DOHH2 (cell line): ENCODE measurements around the gene IL1RL2.

Experiments used
- H3F3A ChIP-seq: fragments of 200-600 bp; sonication (generic), shearing (Covaris generic); 2 replicates; pipeline ENCODE4 v1.6.0; 2016; ENCODE audit warnings: antibody characterized with exemption, mild to moderate bottlenecking; ENCODE audit not compliant: control insufficient read depth, insufficient read depth
- H3K27ac ChIP-seq: fragments of 200-600 bp; sonication (generic); 2 replicates; pipeline ENCODE4 v1.5.1; 2014; ENCODE audit warnings: low read depth, mild to moderate bottlenecking, low read length, moderate library complexity
- H3K27me3 ChIP-seq: fragments of 200-600 bp; sonication (generic); 2 replicates; pipeline ENCODE4 v1.6.1; 2014; ENCODE audit warnings: mild to moderate bottlenecking, low read length, mixed read lengths; ENCODE audit not compliant: control insufficient read depth
- H3K36me3 ChIP-seq: fragments of 200-600 bp; sonication (generic); 2 replicates; pipeline ENCODE4 v1.6.1; 2014; ENCODE audit warnings: mild to moderate bottlenecking, low read length, moderate library complexity, mixed read lengths; ENCODE audit not compliant: control insufficient read depth
- H3K4me1 ChIP-seq: fragments of 200-600 bp; sonication (generic); 2 replicates; pipeline ENCODE4 v1.6.1; 2014; ENCODE audit warnings: mild to moderate bottlenecking, low read length, mixed read lengths; ENCODE audit not compliant: control insufficient read depth
- H3K4me2 ChIP-seq: fragments of 200-600 bp; sonication (generic); 2 replicates; pipeline ENCODE4 v1.6.0; 2014; ENCODE audit warnings: mild to moderate bottlenecking, low read length, moderate library complexity
- H3K4me3 ChIP-seq: fragments of 200-600 bp; sonication (generic); 2 replicates; pipeline ENCODE4 v1.5.1; 2014; ENCODE audit warnings: mild to moderate bottlenecking, low read length, mixed read lengths
- H3K79me2 ChIP-seq: fragments of 200-600 bp; sonication (generic); 2 replicates; pipeline ENCODE4 v1.6.1; 2014; ENCODE audit warnings: mild to moderate bottlenecking, low read length, mixed read lengths; ENCODE audit not compliant: control insufficient read depth
- H3K9me2 ChIP-seq: fragments of 200-600 bp; sonication (generic); replicated peaks from 2 replicates; pipeline ENCODE4 v1.6.1; 2014; ENCODE audit warnings: mild to moderate bottlenecking, low read length, mixed read lengths; ENCODE audit not compliant: control insufficient read depth
- H3K9me3 ChIP-seq: fragments of 200-600 bp; sonication (generic); 2 replicates; pipeline ENCODE4 v1.6.1; 2014; ENCODE audit warnings: antibody characterized with exemption, low read length, mixed read lengths; ENCODE audit not compliant: control insufficient read depth, insufficient read depth
- H4K20me1 ChIP-seq: fragments of 200-600 bp; sonication (generic); 2 replicates; pipeline ENCODE4 v1.6.0; 2014; ENCODE audit warnings: low read depth, mild to moderate bottlenecking, antibody characterized with exemption, low read length, moderate library complexity; ENCODE audit not compliant: control insufficient read depth, insufficient read depth
- CTCF ChIP-seq: fragments of 200-600 bp; sonication (generic); IDR thresholded peaks from one replicate; pipeline ENCODE4 v1.5.1; 2014; ENCODE audit warnings: antibody characterized with exemption, mild to moderate bottlenecking, low read depth, low read length; ENCODE audit not compliant: poor library complexity, severe bottlenecking
- EZH2phosphoT487 ChIP-seq: fragments of 200-600 bp; sonication (generic); IDR thresholded peaks from 2 replicates; pipeline ENCODE4 v1.6.1; 2017; ENCODE audit warnings: borderline replicate concordance, mild to moderate bottlenecking, antibody characterized with exemption, low read length, moderate library complexity, mixed read lengths

The IL1RL2 gene

GRCh38 chr2:102177814-102178478 is 8.9 kb upstream of the IL1RL2 start:
- Histone ChIP-seq H3K9me2 (no peaks in the 10 kb centered on the region), H3K9me3 (no peaks in the 10 kb centered on the region), H3K79me2 (no peaks in the 10 kb centered on the region), H3K36me3 (no peaks in the 10 kb centered on the region), H3K4me3 (no peak overlapping the region), H3K27me3 (no peaks in the 10 kb centered on the region), H3F3A (no peaks in the 10 kb centered on the region), H3K4me2 (no peak overlapping the region), H4K20me1 (no peaks in the 10 kb centered on the region), H3K27ac (no peak overlapping the region), H3K4me1 (no peaks in the 10 kb centered on the region)
- TF ChIP-seq CTCF (no peak), EZH2phosphoT487 (no peak)

GRCh38 chr2:102179061-102179460 is 7.8 kb upstream of the IL1RL2 start:
- Histone ChIP-seq H3K27ac (no peak overlapping the region), H3K4me2 (no peak overlapping the region), H3K36me3 (no peaks in the 10 kb centered on the region), H3K27me3 (no peaks in the 10 kb centered on the region), H3K9me3 (no peaks in the 10 kb centered on the region), H3K4me3 (no peak overlapping the region), H4K20me1 (no peaks in the 10 kb centered on the region), H3K79me2 (no peaks in the 10 kb centered on the region), H3K4me1 (no peaks in the 10 kb centered on the region), H3F3A (no peaks in the 10 kb centered on the region), H3K9me2 (no peaks in the 10 kb centered on the region)
- TF ChIP-seq EZH2phosphoT487, result no peak
- TF ChIP-seq CTCF, result no peak

GRCh38 chr2:102179788-102180686 is 6.8 kb upstream of the IL1RL2 start:
- no peaks in the 10 kb centered on the region for H3F3A ChIP-seq
- no peak overlapping the region for H3K4me2 ChIP-seq
- no peaks in the 10 kb centered on the region for H3K27me3 ChIP-seq
- no peak for TF ChIP-seq CTCF
- H3K27ac ChIP-seq, result no peak overlapping the region
- no peaks in the 10 kb centered on the region for H3K36me3 ChIP-seq
- H3K9me2 ChIP-seq, result no peaks in the 10 kb centered on the region
- H3K79me2 ChIP-seq, result no peaks in the 10 kb centered on the region
- no peaks in the 10 kb centered on the region for H3K9me3 ChIP-seq
- no peak overlapping the region for H3K4me3 ChIP-seq
- H3K4me1 ChIP-seq, result no peaks in the 10 kb centered on the region
- H4K20me1 ChIP-seq, result no peaks in the 10 kb centered on the region
